ENCODE data around the gene MDM2. TPM values are rescaled to one million over a fixed set of nuclear protein-coding genes. Genes with fewer than 3 reads are reported as not detected.

MDM2 gene
- total RNA-seq, 1 donor from 2014 or later = 75.9 TPM

GRCh38 chr12:68776976-68777610 lies 30.9 kb upstream of the MDM2 start:
- intact Hi-C loops (cut with DNase I) = no loop called here
- Histone ChIP-seq H3K36me3 (no peaks in the 10 kb centered on the region), H3K4me1 (no peaks in the 10 kb centered on the region), H3K4me3 (no peak overlapping the region), H3K27ac (no peak overlapping the region), H3K27me3 (no peaks in the 10 kb centered on the region), H3K9me3 (no peaks in the 10 kb centered on the region)
- TF ChIP-seq CTCF (IDR thresholded peaks at IDR 0.05) (no peak), POLR2AphosphoS5 (IDR thresholded peaks at IDR 0.05; ENCODE audit: insufficient read depth in 1 of 2, low read depth in 1 of 2) (no peak), POLR2A (IDR thresholded peaks at IDR 0.05) (no peak)
- DNase-seq (ENCODE audit: extremely low spot score in 2 of 2) = no peak

GRCh38 chr12:68779280-68779679 lies 28.7 kb upstream of the MDM2 start:
- DNase-seq (ENCODE audit: extremely low spot score in 2 of 2) = no peak
- Histone ChIP-seq H3K36me3 (no peaks in the 10 kb centered on the region), H3K27me3 (no peaks in the 10 kb centered on the region), H3K27ac (no peak overlapping the region), H3K9me3 (no peaks in the 10 kb centered on the region), H3K4me3 (no peak overlapping the region), H3K4me1 (no peaks in the 10 kb centered on the region)
- TF ChIP-seq POLR2A (IDR thresholded peaks at IDR 0.05) = no peak
- TF ChIP-seq POLR2AphosphoS5 (IDR thresholded peaks at IDR 0.05; ENCODE audit: insufficient read depth in 1 of 2, low read depth in 1 of 2) = no peak
- no peak for TF ChIP-seq CTCF (IDR thresholded peaks at IDR 0.05)
- intact Hi-C loops (cut with DNase I) = no loop called here

GRCh38 chr12:68780731-68781130 lies 27.2 kb upstream of the MDM2 start:
- H3K4me3 ChIP-seq = no peak overlapping the region
- TF ChIP-seq POLR2AphosphoS5 (IDR thresholded peaks at IDR 0.05; ENCODE audit: insufficient read depth in 1 of 2, low read depth in 1 of 2) (no peak), POLR2A (IDR thresholded peaks at IDR 0.05) (no peak), CTCF (IDR thresholded peaks at IDR 0.05) (no peak)
- intact Hi-C loops (cut with DNase I) = no loop called here
- no peaks in the 10 kb centered on the region for H3K36me3 ChIP-seq
- DNase-seq (ENCODE audit: extremely low spot score in 2 of 2) = no peak
- no peaks in the 10 kb centered on the region for H3K27me3 ChIP-seq
- H3K4me1 ChIP-seq = no peaks in the 10 kb centered on the region
- no peak overlapping the region for H3K27ac ChIP-seq
- no peaks in the 10 kb centered on the region for H3K9me3 ChIP-seq

GRCh38 chr12:68781728-68782127 lies 26.2 kb upstream of the MDM2 start:
- peaks cover 6% of the 10 kb centered on the region for H3K4me1 ChIP-seq
- TF ChIP-seq CTCF (IDR thresholded peaks at IDR 0.05) = no peak
- TF ChIP-seq POLR2A (IDR thresholded peaks at IDR 0.05) = no peak
- no peak for TF ChIP-seq POLR2AphosphoS5 (IDR thresholded peaks at IDR 0.05; ENCODE audit: insufficient read depth in 1 of 2, low read depth in 1 of 2)
- no peaks in the 10 kb centered on the region for H3K9me3 ChIP-seq
- no peak overlapping the region for H3K4me3 ChIP-seq
- no peaks in the 10 kb centered on the region for H3K27me3 ChIP-seq
- no peak for DNase-seq (ENCODE audit: extremely low spot score in 2 of 2)
- no peak overlapping the region for H3K27ac ChIP-seq
- H3K36me3 ChIP-seq = no peaks in the 10 kb centered on the region
- intact Hi-C loops (cut with DNase I) = no loop called here

- H3K27me3 ChIP-seq = no peaks in the 10 kb centered on the region
- H3K4me1 ChIP-seq = peaks cover 16% of the 10 kb centered on the region
- no peak for DNase-seq (ENCODE audit: extremely low spot score in 2 of 2)
- TF ChIP-seq POLR2AphosphoS5 (IDR thresholded peaks at IDR 0.05; ENCODE audit: insufficient read depth in 1 of 2, low read depth in 1 of 2) = no peak
- TF ChIP-seq POLR2A (IDR thresholded peaks at IDR 0.05) = no peak
- no peak for TF ChIP-seq CTCF (IDR thresholded peaks at IDR 0.05)
- H3K4me3 ChIP-seq = no peak overlapping the region
- no peaks in the 10 kb centered on the region for H3K9me3 ChIP-seq
- no peak overlapping the region for H3K27ac ChIP-seq
- H3K36me3 ChIP-seq = no peaks in the 10 kb centered on the region
- intact Hi-C loops (cut with DNase I) = no loop called here
Observed at GRCh38 chr12:68784015-68784414, 24.0 kb upstream of the MDM2 start.

All from vagina (tissue), 2 donors.